Pancreas (tissue), 10 donors: ENCODE data around the gene ELOVL5. TPM values are rescaled to one million over a fixed set of nuclear protein-coding genes. Genes with fewer than 3 reads are reported as not detected.
"Not testable (repeated sequence)": the region's sequence is repeated elsewhere in the genome, so short reads cannot be mapped to it uniquely, and the experiment has no call there.

Source experiments
- ATAC-seq, 4 donors: fragments of 200-7000 bp; cut with Tn5 transposase; one replicate each; pipeline versions ENCODE4 v1.8.0 to v1.9.1; 2020; ENCODE audit warnings: mild to moderate bottlenecking in 4 of 4, moderate library complexity in 4 of 4
- DNase-seq, 6 donors: peaks; one replicate each; pipeline ENCODE4 v3.0.0-alpha.2; 2020
- FAIRE-seq: peaks from 2 replicates; lab custom pipeline; 2012; peaks lifted over from hg19 to GRCh38; lab: Jason Lieb, UNC
- H3K27ac ChIP-seq, 4 donors: fragments of 200-600 bp; sonication (generic); 1 replicate in 3 of 4; 2 replicates in 1 of 4; pipeline versions ENCODE4 v1.5.0 to v1.8.0; 2020
- H3K27me3 ChIP-seq, 4 donors: fragments of 200-600 bp; one replicate each; pipeline ENCODE4 v1.8.0; 2021
- H3K36me3 ChIP-seq, 3 donors: fragments of 200-600 bp; sonication (generic) in 1 of 3; one replicate each; pipeline versions ENCODE4 v1.5.0 to v1.8.0; 2020 to 2021
- H3K4me1 ChIP-seq, 3 donors: fragments of 200-600 bp; one replicate each; pipeline ENCODE4 v1.8.0; 2021
- H3K4me3 ChIP-seq, 4 donors: fragments of 200-600 bp; sonication (generic) in 2 of 4; one replicate each; pipeline versions ENCODE4 v1.5.0 to v1.8.0; 2020 to 2021
- H3K9me3 ChIP-seq, 4 donors: fragments of 200-600 bp; one replicate each; pipeline ENCODE4 v1.8.0; 2021
- WGBS, 2 donors: extraction: QIAGEN DNeasy Blood & Tissue Kit; methylation state at CpG; one replicate each; pipeline ENCODE4 v1.1.7; 2013; 5-methylcytosine and 5-hydroxymethylcytosine counted together
- intact Hi-C, 3 donors: fragments of 100-400 bp; cut with DNase I; formaldehyde crosslinking; loops; one replicate each; pipeline versions ENCODE4 v1.11.1 to v1.14.2; 2022
- polyA plus RNA-seq, 2 donors: library from polyadenylated mRNA; stranded (reverse); fragments of 200-250 nt; gene quantifications; one replicate each; pipeline ENCODE4 v1.2.3, GENCODE V29; 2013
- total RNA-seq, 6 donors: library from RNA; stranded (reverse); fragmentation: NEBNext Ultra II Directional in 4 of 6; extraction: Animal tissue kit (Norgen Biotek cat#: 25700) in 4 of 6; gene quantifications; one replicate each; pipeline versions ENCODE4 v1.2.1 to v1.2.4, GENCODE V29; 2021 to 2023
- TF ChIP-seq, protein P1 (sequence below), 4 donors: fragments of 200-600 bp; sonication (generic) in 3 of 4; IDR thresholded peaks; one replicate each; pipeline versions ENCODE4 v1.5.0 to v1.8.0; 2021; ENCODE audit warnings: antibody characterized with exemption in 4 of 4
- donor health status: healthy with polysubstance abuse.
- donor health status: DM: no; HTN: no; CAD: no; lungs with moderate emphysema.
- donor health status: DM: no; HTN: no; CAD: no.
- donor health status: control.
- donor health status: control.
- donor health status: Bipolar disorder and iron deficiency.
- donor health status: DM: yes; HTN: yes; CAD: no.
- donor health status: DM: no; HTN: no; CAD: no.
- donor health status: DM: no; HTN: no; CAD: no.
- donor health status: DM: yes; HTN: yes; CAD: no.

Gene ELOVL5
- total and polyA plus RNA-seq, 8 donors: 2.8 to 21.2 (median 11.2) TPM

GRCh38 chr6:53322188-53323029, 26.3 kb downstream of the ELOVL5 start:
- Histone ChIP-seq H3K4me1 (peaks cover 0 to 7% (median 0%) of the 10 kb centered on the region in 3 donors), H3K27me3 (no peaks in the 10 kb centered on the region), H3K9me3 (no peaks in the 10 kb centered on the region), H3K4me3 (no peak overlapping the region), H3K36me3 (no peaks in the 10 kb centered on the region), H3K27ac (no peak overlapping the region)
- no peak for DNase-seq
- ATAC-seq: no peak
- TF ChIP-seq, protein P1, sequence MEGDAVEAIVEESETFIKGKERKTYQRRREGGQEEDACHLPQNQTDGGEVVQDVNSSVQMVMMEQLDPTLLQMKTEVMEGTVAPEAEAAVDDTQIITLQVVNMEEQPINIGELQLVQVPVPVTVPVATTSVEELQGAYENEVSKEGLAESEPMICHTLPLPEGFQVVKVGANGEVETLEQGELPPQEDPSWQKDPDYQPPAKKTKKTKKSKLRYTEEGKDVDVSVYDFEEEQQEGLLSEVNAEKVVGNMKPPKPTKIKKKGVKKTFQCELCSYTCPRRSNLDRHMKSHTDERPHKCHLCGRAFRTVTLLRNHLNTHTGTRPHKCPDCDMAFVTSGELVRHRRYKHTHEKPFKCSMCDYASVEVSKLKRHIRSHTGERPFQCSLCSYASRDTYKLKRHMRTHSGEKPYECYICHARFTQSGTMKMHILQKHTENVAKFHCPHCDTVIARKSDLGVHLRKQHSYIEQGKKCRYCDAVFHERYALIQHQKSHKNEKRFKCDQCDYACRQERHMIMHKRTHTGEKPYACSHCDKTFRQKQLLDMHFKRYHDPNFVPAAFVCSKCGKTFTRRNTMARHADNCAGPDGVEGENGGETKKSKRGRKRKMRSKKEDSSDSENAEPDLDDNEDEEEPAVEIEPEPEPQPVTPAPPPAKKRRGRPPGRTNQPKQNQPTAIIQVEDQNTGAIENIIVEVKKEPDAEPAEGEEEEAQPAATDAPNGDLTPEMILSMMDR (IDR thresholded peaks at IDR 0.05): no peak
- 75 to 81% methylated on average over 8 of the region's 8 CpGs for WGBS, 2 donors
- no peak for FAIRE-seq
- intact Hi-C loops: no loop called here

GRCh38 chr6:53321701-53322100, 27.0 kb downstream of the ELOVL5 start:
- Histone ChIP-seq H3K4me3 (no peak overlapping the region), H3K4me1 (no peaks in the 10 kb centered on the region), H3K27me3 (no peaks in the 10 kb centered on the region), H3K36me3 (no peaks in the 10 kb centered on the region), H3K9me3 (no peaks in the 10 kb centered on the region), H3K27ac (no peak overlapping the region)
- intact Hi-C loops: no loop called here
- TF ChIP-seq, protein P1 (IDR thresholded peaks at IDR 0.05): no peak
- no peak for ATAC-seq
- WGBS, 2 donors: 48 to 49% methylated on average over 2 of the region's 2 CpGs
- DNase-seq: no peak
- FAIRE-seq: no peak

- DNase-seq: no peak
- H3K4me1 ChIP-seq: no peaks in the 10 kb centered on the region
- no peaks in the 10 kb centered on the region for H3K27me3 ChIP-seq
- intact Hi-C loops: no loop called here
- H3K9me3 ChIP-seq: no peaks in the 10 kb centered on the region
- no peak overlapping the region for H3K27ac ChIP-seq
- TF ChIP-seq, protein P1 (IDR thresholded peaks at IDR 0.05): no peak
- H3K36me3 ChIP-seq: no peaks in the 10 kb centered on the region
- no peak overlapping the region for H3K4me3 ChIP-seq
- ATAC-seq: no peak
- WGBS, 2 donors: 77 to 84% methylated on average over 5 of the region's 5 CpGs
- no peak for FAIRE-seq
These were observed 27.8 kb downstream of the ELOVL5 start for GRCh38 chr6:53320964-53321363.

- TF ChIP-seq, protein P1 (IDR thresholded peaks at IDR 0.05): no peak
- no peak for ATAC-seq
- no peak for DNase-seq
- Histone ChIP-seq H3K36me3 (no peaks in the 10 kb centered on the region), H3K27me3 (no peaks in the 10 kb centered on the region), H3K27ac (no peak overlapping the region), H3K9me3 (no peaks in the 10 kb centered on the region), H3K4me3 (no peak overlapping the region), H3K4me1 (no peaks in the 10 kb centered on the region)
- intact Hi-C loops: no loop called here
- no peak for FAIRE-seq
- WGBS, 2 donors: 88 to 95% methylated on average over 5 of the region's 5 CpGs
These were observed 30.3 kb downstream of the ELOVL5 start for GRCh38 chr6:53318429-53318828.

GRCh38 chr6:53317861-53318260, 30.9 kb downstream of the ELOVL5 start:
- DNase-seq: no peak
- TF ChIP-seq, protein P1 (IDR thresholded peaks at IDR 0.05): no peak
- ATAC-seq: no peak
- no peak overlapping the region for H3K27ac ChIP-seq
- H3K9me3 ChIP-seq: no peaks in the 10 kb centered on the region
- H3K36me3 ChIP-seq: no peaks in the 10 kb centered on the region
- FAIRE-seq: no peak
- WGBS, 2 donors: 86 to 88% methylated on average over 2 of the region's 2 CpGs
- no peaks in the 10 kb centered on the region for H3K4me1 ChIP-seq
- no peak overlapping the region for H3K4me3 ChIP-seq
- intact Hi-C loops: no loop called here
- no peaks in the 10 kb centered on the region for H3K27me3 ChIP-seq

GRCh38 chr6:53317299-53317698, 31.5 kb downstream of the ELOVL5 start:
- intact Hi-C loops: not testable (repeated sequence)

More at GRCh38 chr6:53317299-53317698, 31.5 kb downstream of the ELOVL5 start:
- H3K9me3 ChIP-seq, FAIRE-seq, H3K36me3 ChIP-seq, ATAC-seq, DNase-seq, H3K4me1 ChIP-seq, H3K4me3 ChIP-seq, H3K27me3 ChIP-seq, H3K27ac ChIP-seq: not testable (repeated sequence)
- 75 to 80% methylated on average over 8 of the region's 8 CpGs for WGBS, 2 donors
